ENCODE measurements around the gene TBXAS1.
A peak's percentile ranks its signal among the peaks of the same experiment; 100 is the strongest.

Gene TBXAS1

DNA sequence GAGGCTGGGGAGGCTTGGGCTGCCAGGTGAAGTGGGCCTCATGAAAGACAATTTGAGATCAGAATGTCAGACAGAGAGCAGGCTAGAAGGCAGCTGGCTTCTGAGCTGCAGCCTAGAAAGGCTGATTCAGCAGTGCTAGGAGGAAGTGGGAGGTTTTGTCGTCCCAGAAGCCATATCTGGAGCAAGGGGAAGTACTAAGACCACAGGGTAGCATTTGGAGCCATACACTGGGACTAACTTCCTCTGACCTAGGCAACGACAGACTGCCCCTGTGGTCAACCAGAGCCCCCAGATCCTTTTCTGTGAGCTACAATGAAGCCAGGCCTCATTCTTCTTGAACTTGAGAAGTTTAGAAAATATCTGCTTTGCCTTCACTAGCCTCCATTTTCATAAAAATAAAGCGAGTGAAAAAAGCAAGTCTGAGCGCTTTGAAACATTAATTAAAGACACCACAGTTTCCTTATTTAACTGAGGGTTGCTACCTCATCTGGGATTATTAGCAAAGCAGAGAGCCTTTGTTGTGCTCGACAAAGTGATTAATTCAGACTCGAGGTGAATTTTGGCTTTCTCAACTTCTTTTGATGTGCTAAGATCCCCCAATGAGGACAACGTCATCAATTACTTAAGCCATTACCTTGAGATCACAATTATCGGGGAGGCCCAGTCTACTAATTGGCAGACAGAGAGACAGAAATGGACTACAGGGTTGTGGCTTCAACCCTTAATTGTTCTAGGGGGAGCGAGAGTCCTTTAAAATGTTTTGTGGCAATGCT is 26.6 kb downstream of the TBXAS1 start:
- Histone ChIP-seq H3K27me3 (replicated peaks; ENCODE audit: insufficient read depth, low read length) (no peaks in the 10 kb centered on the region), H3K9me3 (replicated peaks; ENCODE audit: insufficient read depth, low read length) (no peaks in the 10 kb centered on the region), H3K36me3 (replicated peaks; ENCODE audit: insufficient read depth, low read length) (no peaks in the 10 kb centered on the region), H3F3A (ENCODE audit: insufficient read depth, low read length) (peaks cover 11% of the 10 kb centered on the region), H3K27ac (ENCODE audit: low read length) (peak overlapping the region; percentile 83), H3K4me3 (ENCODE audit: low read length) (no peak overlapping the region), H3K4me1 (ENCODE audit: low read length) (peaks cover 28% of the 10 kb centered on the region), H3K9ac (ENCODE audit: low read length) (peak overlapping the region; percentile 31; the same call in 1 of the 2 replicates), H3K79me2 (ENCODE audit: low read length) (no peaks in the 10 kb centered on the region), H4K20me1 (ENCODE audit: insufficient read depth, low read length) (no peaks in the 10 kb centered on the region), H3K9me2 (replicated peaks; ENCODE audit: insufficient read depth, low read length) (no peaks in the 10 kb centered on the region), H3K4me2 (ENCODE audit: low read depth, low read length) (peak overlapping the region; percentile 43), H2AFZ (ENCODE audit: low read length) (peak overlapping the region; percentile 84)
- DNase-seq = peak; percentile 91
- no peak for TF ChIP-seq EZH2phosphoT487 (IDR thresholded peaks at IDR 0.05; ENCODE audit: low read length)
- no peak for TF ChIP-seq EZH2 (optimal IDR thresholded peaks at IDR 0.05; ENCODE audit: low read depth, low read length)
- TF ChIP-seq, protein P1, sequence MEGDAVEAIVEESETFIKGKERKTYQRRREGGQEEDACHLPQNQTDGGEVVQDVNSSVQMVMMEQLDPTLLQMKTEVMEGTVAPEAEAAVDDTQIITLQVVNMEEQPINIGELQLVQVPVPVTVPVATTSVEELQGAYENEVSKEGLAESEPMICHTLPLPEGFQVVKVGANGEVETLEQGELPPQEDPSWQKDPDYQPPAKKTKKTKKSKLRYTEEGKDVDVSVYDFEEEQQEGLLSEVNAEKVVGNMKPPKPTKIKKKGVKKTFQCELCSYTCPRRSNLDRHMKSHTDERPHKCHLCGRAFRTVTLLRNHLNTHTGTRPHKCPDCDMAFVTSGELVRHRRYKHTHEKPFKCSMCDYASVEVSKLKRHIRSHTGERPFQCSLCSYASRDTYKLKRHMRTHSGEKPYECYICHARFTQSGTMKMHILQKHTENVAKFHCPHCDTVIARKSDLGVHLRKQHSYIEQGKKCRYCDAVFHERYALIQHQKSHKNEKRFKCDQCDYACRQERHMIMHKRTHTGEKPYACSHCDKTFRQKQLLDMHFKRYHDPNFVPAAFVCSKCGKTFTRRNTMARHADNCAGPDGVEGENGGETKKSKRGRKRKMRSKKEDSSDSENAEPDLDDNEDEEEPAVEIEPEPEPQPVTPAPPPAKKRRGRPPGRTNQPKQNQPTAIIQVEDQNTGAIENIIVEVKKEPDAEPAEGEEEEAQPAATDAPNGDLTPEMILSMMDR (IDR thresholded peaks at IDR 0.05; ENCODE audit: low read length) = no peak

DNA sequence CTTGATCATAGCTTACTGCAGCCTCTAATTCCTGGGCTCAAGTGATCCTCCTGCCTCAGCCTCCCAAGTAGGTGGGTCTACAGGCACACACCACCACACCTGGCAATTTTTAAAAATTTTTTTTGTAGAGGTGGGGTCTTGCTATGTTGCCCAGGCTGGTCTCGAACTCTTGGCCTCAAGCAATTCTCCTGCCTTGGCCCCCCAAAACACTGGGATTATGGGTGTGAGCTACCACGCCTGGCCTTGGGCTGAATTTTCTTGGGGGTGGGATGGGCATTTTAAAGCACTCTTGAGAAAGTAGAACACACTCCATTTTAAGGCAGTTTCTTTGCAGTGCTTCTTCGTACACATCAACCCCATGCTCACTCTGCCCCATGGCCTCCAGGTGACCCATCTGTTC is 28.7 kb downstream of the TBXAS1 start:
- H2AFZ ChIP-seq (ENCODE audit: low read length) = no peak overlapping the region
- TF ChIP-seq, protein P1 (IDR thresholded peaks at IDR 0.05; ENCODE audit: low read length) = no peak
- no peak for TF ChIP-seq EZH2phosphoT487 (IDR thresholded peaks at IDR 0.05; ENCODE audit: low read length)
- no peak for TF ChIP-seq EZH2 (optimal IDR thresholded peaks at IDR 0.05; ENCODE audit: low read depth, low read length)
- H3K36me3 ChIP-seq (replicated peaks; ENCODE audit: insufficient read depth, low read length) = no peaks in the 10 kb centered on the region
- H3K27me3 ChIP-seq (replicated peaks; ENCODE audit: insufficient read depth, low read length) = no peaks in the 10 kb centered on the region
- H3K79me2 ChIP-seq (ENCODE audit: low read length) = no peaks in the 10 kb centered on the region
- H3F3A ChIP-seq (ENCODE audit: insufficient read depth, low read length) = peaks cover 11% of the 10 kb centered on the region
- H4K20me1 ChIP-seq (ENCODE audit: insufficient read depth, low read length) = no peaks in the 10 kb centered on the region
- peaks cover 28% of the 10 kb centered on the region for H3K4me1 ChIP-seq (ENCODE audit: low read length)
- H3K27ac ChIP-seq (ENCODE audit: low read length) = no peak overlapping the region
- H3K9me2 ChIP-seq (replicated peaks; ENCODE audit: insufficient read depth, low read length) = no peaks in the 10 kb centered on the region
- no peak overlapping the region for H3K4me3 ChIP-seq (ENCODE audit: low read length)
- DNase-seq = no peak
- no peak overlapping the region for H3K9ac ChIP-seq (ENCODE audit: low read length)
- no peaks in the 10 kb centered on the region for H3K9me3 ChIP-seq (replicated peaks; ENCODE audit: insufficient read depth, low read length)
- H3K4me2 ChIP-seq (ENCODE audit: low read depth, low read length) = no peak overlapping the region

DNA sequence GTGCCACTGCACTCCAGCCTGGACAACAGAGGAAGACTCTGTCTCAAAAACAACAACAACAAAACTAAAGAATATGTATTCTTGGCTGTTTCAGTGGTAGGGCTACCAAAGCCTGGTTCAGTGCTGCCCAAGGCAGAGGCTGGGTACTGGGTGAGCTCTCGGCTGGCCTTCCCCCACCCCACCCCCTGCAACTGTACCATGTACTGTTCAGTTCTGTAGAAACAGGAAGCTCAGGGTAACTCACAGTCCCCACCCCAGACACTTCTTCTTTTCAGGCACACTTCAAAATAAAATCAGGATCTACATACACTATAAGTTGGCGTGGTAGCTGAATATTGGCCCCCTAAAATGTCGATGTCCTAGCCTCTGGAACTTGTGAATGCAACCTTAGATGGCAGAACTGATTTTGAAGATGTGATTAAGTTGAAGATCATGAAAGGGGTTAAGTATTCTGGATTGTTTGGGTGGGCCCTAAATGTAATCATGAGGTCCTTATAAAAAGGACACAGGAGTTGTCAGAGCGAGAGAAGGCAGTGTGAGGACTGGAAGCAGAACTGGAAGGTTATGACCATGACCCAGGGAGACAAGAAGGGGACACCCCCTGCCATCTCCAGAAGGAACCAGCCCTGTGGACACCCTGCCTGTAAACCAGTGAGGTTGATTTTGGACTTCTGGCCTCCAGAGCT is 31.2 kb downstream of the TBXAS1 start:
- Histone ChIP-seq H2AFZ (ENCODE audit: low read length) (no peak overlapping the region), H3K79me2 (ENCODE audit: low read length) (no peaks in the 10 kb centered on the region), H3K4me1 (ENCODE audit: low read length) (peaks cover 15% of the 10 kb centered on the region), H3K4me3 (ENCODE audit: low read length) (no peak overlapping the region), H3K4me2 (ENCODE audit: low read depth, low read length) (no peak overlapping the region), H3K27ac (ENCODE audit: low read length) (no peak overlapping the region), H3K9ac (ENCODE audit: low read length) (no peak overlapping the region), H4K20me1 (ENCODE audit: insufficient read depth, low read length) (no peaks in the 10 kb centered on the region), H3K36me3 (replicated peaks; ENCODE audit: insufficient read depth, low read length) (no peaks in the 10 kb centered on the region), H3K9me3 (replicated peaks; ENCODE audit: insufficient read depth, low read length) (0 out of 2 replicates have a peak, but pooled peaks cover 6% of the 10 kb centered on the region), H3K9me2 (replicated peaks; ENCODE audit: insufficient read depth, low read length) (no peaks in the 10 kb centered on the region), H3F3A (ENCODE audit: insufficient read depth, low read length) (peaks cover 5% of the 10 kb centered on the region), H3K27me3 (replicated peaks; ENCODE audit: insufficient read depth, low read length) (no peaks in the 10 kb centered on the region)
- no peak for TF ChIP-seq EZH2 (optimal IDR thresholded peaks at IDR 0.05; ENCODE audit: low read depth, low read length)
- no peak for DNase-seq
